Naive thymus-derived CD4-positive, alpha-beta T cell (primary cell): ENCODE results near the gene RTN4R. TPM values are rescaled to one million over a fixed set of nuclear protein-coding genes. Genes with fewer than 3 reads are reported as not detected.

Experiments used
- ATAC-seq: fragments of 150-1000 bp; cut with Tn5 transposase; 2 replicates; pipeline ENCODE4 v1.10.0; 2021; ENCODE audit warnings: mild to moderate bottlenecking, moderate library complexity
- CTCF ChIA-PET: fragments of 350-600 bp; sonication (Branson Sonifier 250); formaldehyde crosslinking; loops from one replicate; lab custom pipeline; 2021; ENCODE audit warnings: antibody characterized with exemption; lab: Charles Lee
- POLR2A ChIA-PET: fragments of 350-600 bp; sonication (Branson Sonifier 250); formaldehyde crosslinking; loops from one replicate; lab custom pipeline; 2021; ENCODE audit warnings: antibody characterized with exemption, inconsistent platforms; lab: Charles Lee
- DNase-seq, 9 donors: peaks; one replicate each; pipeline versions ENCODE4 v3.0.0 to v3.0.0-alpha.2; 2020 to 2022; ENCODE audit warnings: mixed read lengths in 1 of 9
- H3K27ac ChIP-seq: one replicate; pipeline ENCODE4 v1.7.0; 2013; ENCODE audit warnings: mild to moderate bottlenecking, low read depth, low read length, moderate library complexity
- H3K27me3 ChIP-seq, 2 donors: one replicate each; pipeline ENCODE4 v1.7.0; 2013; ENCODE audit warnings: low read length in 2 of 2, mild to moderate bottlenecking in 2 of 2, moderate library complexity in 2 of 2; ENCODE audit not compliant: control insufficient read depth in 2 of 2, insufficient read depth in 2 of 2
- H3K36me3 ChIP-seq, 3 experiments: 1 replicate in 2 of 3; 2 replicates in 1 of 3; pipeline ENCODE4 v1.7.0; 2013; ENCODE audit warnings: low read length in 3 of 3, mild to moderate bottlenecking in 3 of 3, moderate library complexity in 1 of 3; ENCODE audit not compliant: insufficient read depth in 3 of 3, control insufficient read depth in 2 of 3
- H3K4me1 ChIP-seq, 2 donors: one replicate each; pipeline ENCODE4 v1.7.0; 2013; ENCODE audit warnings: low read length in 2 of 2, mild to moderate bottlenecking in 2 of 2, moderate library complexity in 1 of 2; ENCODE audit not compliant: control insufficient read depth in 2 of 2, insufficient read depth in 2 of 2
- H3K4me3 ChIP-seq: 2 replicates; pipeline ENCODE4 v1.7.0; 2013; ENCODE audit warnings: mild to moderate bottlenecking, low read length
- H3K9me3 ChIP-seq, 3 experiments: 1 replicate in 2 of 3; 2 replicates in 1 of 3; pipeline ENCODE4 v1.7.0; 2013; ENCODE audit warnings: low read length in 3 of 3; ENCODE audit not compliant: control insufficient read depth in 2 of 3
- H3K27ac Mint-ChIP-seq, 9 donors: one replicate each; pipeline ENCODE4 v1.8.0; 2020 to 2022; ENCODE audit warnings: mixed read lengths in 9 of 9, mild to moderate bottlenecking in 8 of 9, moderate library complexity in 5 of 9, inconsistent platforms in 2 of 9
- H3K27me3 Mint-ChIP-seq, 5 donors: one replicate each; pipeline ENCODE4 v1.8.0; 2021 to 2022; ENCODE audit warnings: mixed read lengths in 5 of 5, mild to moderate bottlenecking in 1 of 5
- H3K36me3 Mint-ChIP-seq, 5 donors: one replicate each; pipeline ENCODE4 v1.8.0; 2020 to 2022; ENCODE audit warnings: mixed read lengths in 5 of 5, mild to moderate bottlenecking in 3 of 5, inconsistent platforms in 1 of 5
- H3K4me1 Mint-ChIP-seq, 7 donors: one replicate each; pipeline ENCODE4 v1.8.0; 2020 to 2022; ENCODE audit warnings: mixed read lengths in 7 of 7, mild to moderate bottlenecking in 3 of 7, inconsistent platforms in 1 of 7
- H3K4me3 Mint-ChIP-seq, 10 donors: one replicate each; pipeline ENCODE4 v1.8.0; 2020 to 2022; ENCODE audit warnings: mild to moderate bottlenecking in 10 of 10, mixed read lengths in 10 of 10, moderate library complexity in 6 of 10, inconsistent platforms in 2 of 10
- H3K9me3 Mint-ChIP-seq, 11 donors: one replicate each; pipeline ENCODE4 v1.8.0; 2020 to 2022; ENCODE audit warnings: mixed read lengths in 11 of 11, mild to moderate bottlenecking in 4 of 11, inconsistent platforms in 1 of 11, moderate library complexity in 1 of 11
- intact Hi-C, 2 donors: fragments of 100-400 bp; cut with micrococcal nuclease; formaldehyde crosslinking; loops; one replicate each; pipeline ENCODE4 v1.15.1; 2023
- polyA plus RNA-seq, 2 donors: library from polyadenylated mRNA; unstranded; fragments of 300-500 nt; fragmentation: Illumina TruSeq; gene quantifications; one replicate each; pipeline ENCODE4 v1.2.3, GENCODE V29; 2021
- total RNA-seq, 6 experiments: library from RNA in 5 of 6; stranded (reverse) in 5 of 6; gene quantifications; 1 replicate in 5 of 6; 2 replicates in 1 of 6; pipeline ENCODE4 v1.2.3 and lab custom pipeline; 2021 to 2026

The RTN4R gene
- total and polyA plus RNA-seq, 7 experiments from 2014 or later, result 0.98 to 2.9 (median 2.0) TPM

GRCh38 chr22:20201837-20202392, 66.2 kb downstream of the RTN4R start:
- Mint-ChIP-seq H3K4me3 (no peak overlapping the region), H3K27ac (no peak overlapping the region), H3K4me1 (peaks cover 9 to 13% (median 12%) of the 10 kb centered on the region in 7 donors), H3K27me3 (no peaks in the 10 kb centered on the region), H3K36me3 (no peaks in the 10 kb centered on the region), H3K9me3 (no peaks in the 10 kb centered on the region)
- ChIA-PET POLR2A (no interaction called here), CTCF (no interaction called here)
- Histone ChIP-seq H3K4me3 (no peak overlapping the region), H3K9me3 (no peaks in the 10 kb centered on the region), H3K27ac (no peak overlapping the region), H3K4me1 (peaks cover 6 to 12% of the 10 kb centered on the region in 2 donors), H3K36me3 (no peaks in the 10 kb centered on the region), H3K27me3 (no peaks in the 10 kb centered on the region)
- intact Hi-C loops, result no loop called here
- no peak for ATAC-seq
- DNase-seq, result no peak

DNA sequence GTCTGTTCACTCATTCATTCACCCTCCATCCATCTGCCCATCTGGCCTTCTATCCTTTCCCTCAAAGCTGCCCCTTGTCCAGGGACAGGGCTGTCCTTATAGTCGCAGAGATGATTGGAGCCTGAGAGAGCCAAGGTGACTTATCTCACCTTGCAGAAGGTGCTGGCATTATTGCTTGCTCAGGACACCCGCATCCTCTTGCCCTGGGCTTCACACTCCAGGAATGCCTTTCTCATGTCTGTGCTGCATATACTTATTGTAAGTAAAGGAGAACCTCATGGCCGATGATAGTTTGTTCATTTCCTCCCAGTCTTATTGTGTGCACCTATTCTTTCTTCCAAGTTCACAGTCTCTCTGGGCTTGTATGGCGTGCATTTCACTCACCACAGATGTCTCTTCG, 68.2 kb downstream of the RTN4R start:
- no peaks in the 10 kb centered on the region for H3K36me3 ChIP-seq
- no peak overlapping the region for H3K27ac Mint-ChIP-seq
- ATAC-seq (no peak), DNase-seq (no peak)
- H3K27me3 Mint-ChIP-seq, result no peaks in the 10 kb centered on the region
- H3K4me3 ChIP-seq, result no peak overlapping the region
- CTCF ChIA-PET, result no interaction called here
- H3K4me1 ChIP-seq, result no peaks in the 10 kb centered on the region
- no peaks in the 10 kb centered on the region for H3K9me3 ChIP-seq
- H3K4me1 Mint-ChIP-seq, result peaks cover 0 to 5% (median 0%) of the 10 kb centered on the region in 7 donors
- no peak overlapping the region for H3K4me3 Mint-ChIP-seq
- H3K27me3 ChIP-seq, result no peaks in the 10 kb centered on the region
- H3K9me3 Mint-ChIP-seq, result no peaks in the 10 kb centered on the region
- no peak overlapping the region for H3K27ac ChIP-seq
- POLR2A ChIA-PET, result no interaction called here
- intact Hi-C loops, result no loop called here
- H3K36me3 Mint-ChIP-seq, result no peaks in the 10 kb centered on the region

- Mint-ChIP-seq H3K4me1 (peaks cover 0 to 5% (median 0%) of the 10 kb centered on the region in 7 donors), H3K36me3 (no peaks in the 10 kb centered on the region), H3K27ac (no peak overlapping the region), H3K27me3 (no peaks in the 10 kb centered on the region), H3K4me3 (no peak overlapping the region), H3K9me3 (no peaks in the 10 kb centered on the region)
- Histone ChIP-seq H3K4me1 (no peaks in the 10 kb centered on the region), H3K9me3 (no peaks in the 10 kb centered on the region), H3K27ac (no peak overlapping the region), H3K4me3 (no peak overlapping the region), H3K36me3 (no peaks in the 10 kb centered on the region), H3K27me3 (no peaks in the 10 kb centered on the region)
- CTCF ChIA-PET, result no interaction called here
- POLR2A ChIA-PET, result no interaction called here
- ATAC-seq (no peak), DNase-seq (no peak)
- intact Hi-C loops, result no loop called here
Observed at GRCh38 chr22:20199413-20199842, 68.7 kb downstream of the RTN4R start.

GRCh38 chr22:20198557-20199319, 69.4 kb downstream of the RTN4R start:
- no peak for ATAC-seq
- POLR2A ChIA-PET, result no interaction called here
- Mint-ChIP-seq H3K9me3 (no peaks in the 10 kb centered on the region), H3K4me3 (no peak overlapping the region), H3K27me3 (no peaks in the 10 kb centered on the region), H3K27ac (peak overlapping the region in 1 of 9 donors; percentile 67), H3K4me1 (peaks cover 0 to 5% (median 0%) of the 10 kb centered on the region in 7 donors), H3K36me3 (no peaks in the 10 kb centered on the region)
- no peaks in the 10 kb centered on the region for H3K36me3 ChIP-seq
- DNase-seq, result no peak
- no peaks in the 10 kb centered on the region for H3K4me1 ChIP-seq
- H3K27me3 ChIP-seq, result no peaks in the 10 kb centered on the region
- no peaks in the 10 kb centered on the region for H3K9me3 ChIP-seq
- H3K27ac ChIP-seq, result no peak overlapping the region
- CTCF ChIA-PET, result no interaction called here
- intact Hi-C loops, result no loop called here
- no peak overlapping the region for H3K4me3 ChIP-seq

DNA sequence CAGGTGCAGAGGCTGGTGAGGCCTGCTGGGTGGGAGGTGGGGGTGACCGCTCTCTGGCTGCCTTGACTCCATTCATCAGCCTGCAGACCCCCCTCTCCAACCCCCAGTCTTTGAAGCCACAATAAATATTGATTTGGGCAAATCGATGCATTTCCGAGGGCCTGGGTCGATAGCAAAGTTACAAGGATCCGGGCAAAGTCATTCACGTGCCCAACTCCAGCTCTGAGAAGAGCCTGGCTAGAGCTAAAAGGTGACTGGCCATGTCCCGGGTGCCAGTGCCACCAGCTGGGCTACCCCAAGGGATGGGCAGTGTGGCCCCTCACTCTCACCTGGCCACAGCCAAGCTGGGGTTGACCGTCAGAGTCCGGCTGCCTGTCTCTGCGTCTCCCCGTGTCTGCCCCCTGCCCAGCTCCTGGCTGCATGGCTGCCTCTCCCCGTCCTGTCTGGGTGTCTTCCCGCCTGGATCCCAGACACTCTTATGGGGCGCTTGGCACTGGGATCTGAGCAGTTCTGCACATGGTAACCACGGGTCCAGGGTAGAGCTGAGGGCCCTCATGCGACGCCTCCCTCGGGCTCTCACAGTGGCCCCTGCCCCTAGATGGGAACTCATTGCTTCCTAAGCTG, 70.6 kb downstream of the RTN4R start:
- Histone ChIP-seq H3K36me3 (no peaks in the 10 kb centered on the region), H3K9me3 (no peaks in the 10 kb centered on the region), H3K27ac (no peak overlapping the region), H3K27me3 (no peaks in the 10 kb centered on the region), H3K4me1 (no peaks in the 10 kb centered on the region), H3K4me3 (no peak overlapping the region)
- peaks cover 0 to 1% (median 0%) of the 10 kb centered on the region in 7 donors for H3K4me1 Mint-ChIP-seq
- ChIA-PET CTCF (no interaction called here), POLR2A (interaction anchor here (0.6 kb wide), 1 partner anchor 7 kb away, joined by 3 read pairs; no protein-coding TSS in a partner anchor)
- intact Hi-C loops, result no loop called here
- H3K9me3 Mint-ChIP-seq, result no peaks in the 10 kb centered on the region
- ATAC-seq (no peak), DNase-seq (no peak)
- no peak overlapping the region for H3K4me3 Mint-ChIP-seq
- H3K27me3 Mint-ChIP-seq, result no peaks in the 10 kb centered on the region
- H3K27ac Mint-ChIP-seq, result no peak overlapping the region
- no peaks in the 10 kb centered on the region for H3K36me3 Mint-ChIP-seq

DNA sequence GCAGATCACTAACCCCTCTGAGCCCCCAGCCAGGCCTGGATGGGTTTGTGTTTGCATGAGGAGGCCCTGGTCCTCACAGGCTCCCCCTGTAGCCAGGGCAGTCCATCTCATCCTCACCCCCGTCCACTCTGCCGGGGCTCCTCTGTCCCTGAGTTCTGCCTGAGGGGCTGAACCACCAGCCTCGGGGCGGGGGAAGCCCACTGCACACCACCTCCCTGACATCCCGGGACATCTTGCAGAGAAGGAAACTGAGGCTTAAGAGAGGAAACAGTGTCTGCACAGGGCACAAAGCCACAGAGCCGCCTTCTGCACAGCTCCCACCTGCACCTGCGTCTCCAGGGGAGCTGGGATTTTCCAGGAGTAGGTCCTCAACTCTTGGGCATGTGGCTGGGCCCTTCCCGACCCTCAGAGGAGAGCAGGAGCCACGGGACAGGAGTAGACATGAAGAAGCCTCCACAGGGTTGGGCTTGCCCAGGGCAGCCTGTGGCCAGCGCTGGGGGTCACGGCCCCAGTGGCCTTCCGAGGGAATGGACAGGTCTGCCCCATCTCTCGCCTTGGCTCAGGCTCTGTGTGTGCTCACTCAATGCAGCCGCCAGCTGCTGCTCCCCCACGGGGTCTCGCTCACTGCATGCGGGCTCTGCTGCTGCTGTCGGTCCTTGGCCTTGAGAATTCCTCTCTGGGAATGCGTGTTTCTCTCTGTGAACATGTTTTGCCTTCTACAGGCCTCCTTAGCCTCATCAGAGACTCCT, 71.8 kb downstream of the RTN4R start:
- intact Hi-C loops, result no loop called here
- DNase-seq, result no peak
- ChIA-PET CTCF (no interaction called here), POLR2A (no interaction called here)
- Histone ChIP-seq H3K36me3 (no peaks in the 10 kb centered on the region), H3K9me3 (no peaks in the 10 kb centered on the region), H3K4me3 (no peak overlapping the region), H3K27ac (no peak overlapping the region), H3K27me3 (no peaks in the 10 kb centered on the region), H3K4me1 (no peaks in the 10 kb centered on the region)
- peaks cover 0 to 1% (median 0%) of the 10 kb centered on the region in 7 donors for H3K4me1 Mint-ChIP-seq
- no peaks in the 10 kb centered on the region for H3K27me3 Mint-ChIP-seq
- H3K4me3 Mint-ChIP-seq, result no peak overlapping the region
- H3K9me3 Mint-ChIP-seq, result no peaks in the 10 kb centered on the region
- H3K27ac Mint-ChIP-seq, result peak overlapping the region in 1 of 9 donors; percentile 81
- ATAC-seq, result no peak
- H3K36me3 Mint-ChIP-seq, result no peaks in the 10 kb centered on the region
